DND-41 (cell line): Measurements from ENCODE around the gene PLPP3.

Experiments
- ATAC-seq: fragments of 200-7000 bp; cut with Tn5 transposase; 3 replicates; pipeline ENCODE4 v1.9.1; 2021; ENCODE audit warnings: low read depth; ENCODE audit not compliant: insufficient read depth
- DNase-seq: peaks from one replicate; pipeline ENCODE4 v3.0.0-alpha.2; 2020
- H2AFZ ChIP-seq: 2 replicates; pipeline ENCODE4 v1.6.0; 2012; ENCODE audit warnings: low read depth, low read length
- H3K27ac ChIP-seq: 2 replicates; pipeline ENCODE4 v1.5.1; 2012; ENCODE audit warnings: low read length, inconsistent platforms
- H3K27me3 ChIP-seq: fragments of 200-600 bp; sonication (generic); 2 replicates; pipeline ENCODE4 v1.6.0; 2012; ENCODE audit warnings: low read length, mild to moderate bottlenecking, inconsistent platforms; ENCODE audit not compliant: insufficient read depth, poor library complexity
- H3K36me3 ChIP-seq: 2 replicates; pipeline ENCODE4 v1.5.1; 2012; ENCODE audit warnings: low read length, inconsistent platforms; ENCODE audit not compliant: insufficient read depth
- H3K4me1 ChIP-seq: 2 replicates; pipeline ENCODE4 v1.5.1; 2012; ENCODE audit warnings: mild to moderate bottlenecking, low read length; ENCODE audit not compliant: insufficient read depth
- H3K4me2 ChIP-seq: 2 replicates; pipeline ENCODE4 v1.6.0; 2012; ENCODE audit warnings: mild to moderate bottlenecking, moderate library complexity, low read length, inconsistent platforms; ENCODE audit not compliant: insufficient read depth
- H3K4me3 ChIP-seq, 2 experiments: fragments of 200-600 bp in 1 of 2; shearing (Covaris generic) in 1 of 2; 2 replicates each; pipeline ENCODE4 v1.5.1; 2012 to 2016; ENCODE audit warnings: inconsistent platforms in 2 of 2, low read length in 2 of 2, mild to moderate bottlenecking in 2 of 2, low read depth in 1 of 2, moderate library complexity in 1 of 2
- H3K79me2 ChIP-seq: 2 replicates; pipeline ENCODE4 v1.6.0; 2012; ENCODE audit warnings: low read length, inconsistent platforms; ENCODE audit not compliant: insufficient read depth
- H3K9ac ChIP-seq: 2 replicates; pipeline ENCODE4 v1.6.0; 2012; ENCODE audit warnings: low read depth, mild to moderate bottlenecking, inconsistent platforms, low read length, moderate library complexity
- H3K9me3 ChIP-seq: 2 replicates; pipeline ENCODE4 v1.5.1; 2012; ENCODE audit warnings: low read length, moderate library complexity, mild to moderate bottlenecking, inconsistent platforms; ENCODE audit not compliant: insufficient read depth, severe bottlenecking
- H4K20me1 ChIP-seq: 2 replicates; pipeline ENCODE4 v1.6.0; 2012; ENCODE audit warnings: low read length; ENCODE audit not compliant: insufficient read depth
- EZH2 ChIP-seq: IDR thresholded peaks from 3 replicates; pipeline ENCODE4 v1.6.1; 2012; ENCODE audit warnings: borderline replicate concordance, low read depth, mild to moderate bottlenecking, moderate library complexity, low read length, inconsistent platforms; ENCODE audit not compliant: severe bottlenecking
- TF ChIP-seq, protein P1 (sequence below): IDR thresholded peaks from 2 replicates; pipeline ENCODE4 v1.5.1; 2012; ENCODE audit warnings: borderline replicate concordance, low read length, moderate library complexity, mild to moderate bottlenecking; ENCODE audit not compliant: poor library complexity, severe bottlenecking; ENCODE audit errors: extremely low read depth

The PLPP3 gene

DNA sequence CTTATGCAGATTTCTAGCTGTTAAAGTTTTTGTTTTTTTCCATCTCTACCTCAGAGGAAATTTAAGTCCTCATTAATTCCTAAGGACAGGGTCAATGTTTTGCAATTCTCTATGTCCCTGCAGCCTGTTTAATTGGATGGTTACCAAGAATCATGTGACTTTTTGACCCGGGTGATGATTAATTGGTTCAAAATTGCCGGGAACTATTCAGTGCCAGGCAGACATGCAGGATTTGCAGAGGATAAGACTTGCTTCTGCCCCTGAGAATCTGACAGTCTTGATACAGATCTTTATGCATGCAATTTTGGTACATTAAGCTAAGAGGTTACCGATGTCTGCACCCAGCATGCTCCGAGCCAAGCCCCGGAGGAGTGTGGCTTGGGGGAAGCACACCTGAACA, 87.9 kb downstream of the PLPP3 start:
- Histone ChIP-seq H3K4me1 (no peaks in the 10 kb centered on the region), H3K9ac (no peak overlapping the region), H4K20me1 (no peaks in the 10 kb centered on the region), H3K4me2 (no peak overlapping the region), H3K27ac (no peak overlapping the region), H3K9me3 (no peaks in the 10 kb centered on the region), H3K36me3 (peaks cover 6% of the 10 kb centered on the region; the same call in 1 of the 2 replicates), H2AFZ (no peak overlapping the region), H3K27me3 (no peaks in the 10 kb centered on the region), H3K79me2 (no peaks in the 10 kb centered on the region), H3K4me3 (no peak overlapping the region)
- DNase-seq (no peak), ATAC-seq (no peak)
- TF ChIP-seq, protein P1, sequence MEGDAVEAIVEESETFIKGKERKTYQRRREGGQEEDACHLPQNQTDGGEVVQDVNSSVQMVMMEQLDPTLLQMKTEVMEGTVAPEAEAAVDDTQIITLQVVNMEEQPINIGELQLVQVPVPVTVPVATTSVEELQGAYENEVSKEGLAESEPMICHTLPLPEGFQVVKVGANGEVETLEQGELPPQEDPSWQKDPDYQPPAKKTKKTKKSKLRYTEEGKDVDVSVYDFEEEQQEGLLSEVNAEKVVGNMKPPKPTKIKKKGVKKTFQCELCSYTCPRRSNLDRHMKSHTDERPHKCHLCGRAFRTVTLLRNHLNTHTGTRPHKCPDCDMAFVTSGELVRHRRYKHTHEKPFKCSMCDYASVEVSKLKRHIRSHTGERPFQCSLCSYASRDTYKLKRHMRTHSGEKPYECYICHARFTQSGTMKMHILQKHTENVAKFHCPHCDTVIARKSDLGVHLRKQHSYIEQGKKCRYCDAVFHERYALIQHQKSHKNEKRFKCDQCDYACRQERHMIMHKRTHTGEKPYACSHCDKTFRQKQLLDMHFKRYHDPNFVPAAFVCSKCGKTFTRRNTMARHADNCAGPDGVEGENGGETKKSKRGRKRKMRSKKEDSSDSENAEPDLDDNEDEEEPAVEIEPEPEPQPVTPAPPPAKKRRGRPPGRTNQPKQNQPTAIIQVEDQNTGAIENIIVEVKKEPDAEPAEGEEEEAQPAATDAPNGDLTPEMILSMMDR: no peak
- no peak for TF ChIP-seq EZH2

DNA sequence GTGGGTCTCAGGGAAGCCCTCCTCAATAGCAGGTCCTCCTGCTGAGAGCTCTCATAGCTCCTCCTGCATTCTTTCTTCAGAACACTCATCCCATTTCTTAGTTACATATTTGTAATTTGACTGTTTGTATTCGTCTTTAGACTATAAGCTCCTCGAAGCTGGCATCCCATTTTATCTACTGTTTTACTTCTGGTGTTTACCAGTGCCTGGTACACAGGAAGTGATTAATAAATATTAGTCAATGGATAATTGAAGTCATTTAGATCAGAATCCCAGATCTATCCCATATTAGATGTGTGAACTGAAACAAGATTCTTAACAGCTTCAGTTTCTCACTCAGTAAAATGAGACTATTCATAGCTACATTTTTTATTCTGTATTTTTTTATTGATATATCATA, 88.7 kb downstream of the PLPP3 start:
- no peak overlapping the region for H2AFZ ChIP-seq
- H3K9ac ChIP-seq: no peak overlapping the region
- no peaks in the 10 kb centered on the region for H3K9me3 ChIP-seq
- H3K4me3 ChIP-seq: no peak overlapping the region
- TF ChIP-seq EZH2: no peak
- H3K27me3 ChIP-seq: no peaks in the 10 kb centered on the region
- no peaks in the 10 kb centered on the region for H3K79me2 ChIP-seq
- ATAC-seq: no peak
- H4K20me1 ChIP-seq: no peaks in the 10 kb centered on the region
- H3K27ac ChIP-seq: no peak overlapping the region
- peaks cover 5% of the 10 kb centered on the region; the same call in 1 of the 2 replicates for H3K36me3 ChIP-seq
- DNase-seq: no peak
- no peak overlapping the region for H3K4me2 ChIP-seq
- no peaks in the 10 kb centered on the region for H3K4me1 ChIP-seq

DNA sequence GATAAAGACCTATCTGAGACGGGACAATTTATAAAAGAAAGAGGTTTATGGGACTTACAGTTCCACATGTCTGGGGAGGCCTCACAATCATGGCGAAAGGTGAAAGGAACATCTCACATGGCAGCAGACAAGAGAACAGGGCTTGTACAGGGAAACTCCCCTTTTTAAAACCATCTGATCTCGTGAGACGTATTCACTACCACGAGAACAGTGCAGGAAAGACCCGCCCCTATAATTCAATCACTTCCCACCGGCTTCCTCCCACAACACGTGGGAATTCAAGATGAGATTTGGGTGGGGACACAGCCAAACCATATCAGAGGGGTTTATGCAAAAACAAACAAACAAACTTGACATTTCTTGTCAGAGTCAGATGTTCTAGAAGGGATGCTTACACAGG, 89.7 kb downstream of the PLPP3 start:
- H3K27ac ChIP-seq: no peak overlapping the region
- no peaks in the 10 kb centered on the region for H3K9me3 ChIP-seq
- H3K79me2 ChIP-seq: no peaks in the 10 kb centered on the region
- no peak overlapping the region for H3K9ac ChIP-seq
- no peaks in the 10 kb centered on the region for H3K4me1 ChIP-seq
- no peak overlapping the region for H2AFZ ChIP-seq
- H4K20me1 ChIP-seq: no peaks in the 10 kb centered on the region
- DNase-seq (no peak), ATAC-seq (no peak)
- H3K4me2 ChIP-seq: no peak overlapping the region
- H3K27me3 ChIP-seq: no peaks in the 10 kb centered on the region
- no peaks in the 10 kb centered on the region for H3K36me3 ChIP-seq
- no peak overlapping the region for H3K4me3 ChIP-seq
- no peak for TF ChIP-seq EZH2
- TF ChIP-seq, protein P1: no peak

DNA sequence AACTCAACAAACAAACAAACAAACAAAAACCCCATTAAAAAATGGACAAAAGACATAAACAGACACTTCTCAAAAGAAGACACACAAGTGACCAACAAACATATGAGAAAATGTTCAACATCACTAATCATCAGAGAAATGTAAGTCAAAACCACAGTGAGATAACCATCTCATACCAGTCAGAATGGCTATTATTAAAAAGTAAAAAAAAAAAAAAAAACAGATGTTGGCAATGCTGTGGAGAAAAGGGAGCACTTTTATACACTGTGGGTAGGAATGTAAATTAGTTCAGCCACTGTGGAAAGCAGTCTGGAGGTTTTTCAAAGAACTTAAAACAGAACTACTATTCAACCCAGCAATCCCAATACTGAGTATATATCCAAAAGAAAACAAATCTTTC, 94.7 kb downstream of the PLPP3 start:
- no peak for DNase-seq
- Histone ChIP-seq H3K9me3 (no peaks in the 10 kb centered on the region), H4K20me1 (no peaks in the 10 kb centered on the region), H3K4me2 (no peak overlapping the region), H3K9ac (no peak overlapping the region), H3K4me3 (no peak overlapping the region), H3K79me2 (no peaks in the 10 kb centered on the region), H3K36me3 (no peaks in the 10 kb centered on the region), H3K27me3 (no peaks in the 10 kb centered on the region), H3K27ac (no peak overlapping the region), H3K4me1 (no peaks in the 10 kb centered on the region), H2AFZ (no peak overlapping the region)
- TF ChIP-seq, protein P1: no peak
- no peak for TF ChIP-seq EZH2
- no peak for ATAC-seq
